MM.1S (cell line): Measurements from ENCODE around the gene LRCH1.

Experiments used
- EZH2 ChIP-seq: fragments of 300-600 bp; sonication (generic); optimal IDR thresholded peaks from 2 replicates; pipeline ENCODE3; 2017; ENCODE audit warnings: low read depth, mild to moderate bottlenecking, antibody characterized with exemption, low read length, mixed read lengths
- EZH2phosphoT487 ChIP-seq: fragments of 300-600 bp; sonication (generic); IDR thresholded peaks from 2 replicates; pipeline ENCODE4 v1.6.1; 2018; ENCODE audit warnings: antibody characterized with exemption, low read length
- TF ChIP-seq, protein P1 (sequence below): fragments of 300-600 bp; sonication (generic); IDR thresholded peaks from 2 replicates; pipeline ENCODE4 v1.5.1; 2016; ENCODE audit warnings: antibody characterized with exemption, low read length, mixed read lengths

DNA sequence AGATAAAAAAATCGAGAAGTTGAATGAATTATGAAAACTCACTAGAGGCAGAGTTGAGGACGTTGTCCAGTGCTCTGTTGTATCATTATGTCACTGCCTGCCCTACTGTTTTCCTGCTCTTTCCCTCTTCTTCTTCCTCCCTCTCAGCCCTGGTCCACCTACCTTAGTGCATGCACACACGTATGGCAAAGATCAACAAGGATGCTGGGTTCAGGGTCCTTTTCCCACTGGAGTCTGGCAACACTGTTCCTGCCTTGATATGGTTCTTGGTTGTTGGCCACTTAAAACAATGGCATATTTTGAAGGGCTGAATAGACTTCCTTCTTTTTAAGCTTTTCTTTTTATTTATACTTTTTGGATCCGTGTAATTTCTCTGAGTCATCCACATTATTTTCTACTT lies 74.5 kb downstream of the LRCH1 start:
- TF ChIP-seq EZH2phosphoT487 (no peak), EZH2 (no peak)
- TF ChIP-seq, protein P1, sequence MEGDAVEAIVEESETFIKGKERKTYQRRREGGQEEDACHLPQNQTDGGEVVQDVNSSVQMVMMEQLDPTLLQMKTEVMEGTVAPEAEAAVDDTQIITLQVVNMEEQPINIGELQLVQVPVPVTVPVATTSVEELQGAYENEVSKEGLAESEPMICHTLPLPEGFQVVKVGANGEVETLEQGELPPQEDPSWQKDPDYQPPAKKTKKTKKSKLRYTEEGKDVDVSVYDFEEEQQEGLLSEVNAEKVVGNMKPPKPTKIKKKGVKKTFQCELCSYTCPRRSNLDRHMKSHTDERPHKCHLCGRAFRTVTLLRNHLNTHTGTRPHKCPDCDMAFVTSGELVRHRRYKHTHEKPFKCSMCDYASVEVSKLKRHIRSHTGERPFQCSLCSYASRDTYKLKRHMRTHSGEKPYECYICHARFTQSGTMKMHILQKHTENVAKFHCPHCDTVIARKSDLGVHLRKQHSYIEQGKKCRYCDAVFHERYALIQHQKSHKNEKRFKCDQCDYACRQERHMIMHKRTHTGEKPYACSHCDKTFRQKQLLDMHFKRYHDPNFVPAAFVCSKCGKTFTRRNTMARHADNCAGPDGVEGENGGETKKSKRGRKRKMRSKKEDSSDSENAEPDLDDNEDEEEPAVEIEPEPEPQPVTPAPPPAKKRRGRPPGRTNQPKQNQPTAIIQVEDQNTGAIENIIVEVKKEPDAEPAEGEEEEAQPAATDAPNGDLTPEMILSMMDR = no peak
